OCI-LY1 (cell line): ENCODE measurements around the gene MSH3.

Experiments used
- CTCF ChIP-seq: fragments of 200-600 bp; sonication (generic), shearing (Covaris generic); IDR thresholded peaks from 2 replicates; pipeline ENCODE4 v1.5.1; 2017; ENCODE audit warnings: mild to moderate bottlenecking, antibody characterized with exemption, low read length, moderate library complexity, mixed read lengths
- EZH2 ChIP-seq: fragments of 200-600 bp; sonication (generic), shearing (Covaris generic); IDR thresholded peaks from 2 replicates; pipeline ENCODE4 v1.8.0; 2017; ENCODE audit warnings: borderline replicate concordance, mixed run types, mild to moderate bottlenecking, antibody characterized with exemption, low read length, moderate library complexity, mixed read lengths

- TF ChIP-seq CTCF (no peak), EZH2 (no peak)
Measured at GRCh38 chr5:80798166-80798565, 143.7 kb downstream of the MSH3 start.
